ENCODE measurements around the gene MAT1A. TPM values are rescaled to one million over a fixed set of nuclear protein-coding genes. Genes with fewer than 3 reads are reported as not detected.

The MAT1A gene
- total RNA-seq, 1 donor from 2014 or later, result 0.32 TPM

Other genes starting within 250 kb of the MAT1A start
- 2.4 TPM for gene TMEM254, start 211.0 kb downstream of the MAT1A start, total RNA-seq
- gene PLAC9, start 156.9 kb downstream of the MAT1A start, total RNA-seq, result 221 TPM
- gene ANXA11, start 84.1 kb downstream of the MAT1A start, total RNA-seq, result 237 TPM
- not detected for gene DYDC1, start 67.1 kb upstream of the MAT1A start, total RNA-seq
- not detected for gene DYDC2, start 67.1 kb upstream of the MAT1A start, total RNA-seq
- gene PRXL2A, start 118.9 kb upstream of the MAT1A start, total RNA-seq, result 22.7 TPM
- 161 TPM for gene TSPAN14, start 164.7 kb upstream of the MAT1A start, total RNA-seq
- gene SH2D4B, start 248.2 kb upstream of the MAT1A start, total RNA-seq, result not detected